K562 (cell line): ENCODE data around the gene PELI2. TPM values are rescaled to one million over a fixed set of nuclear protein-coding genes. Genes with fewer than 3 reads are reported as not detected.

Experiments
- ATAC-seq: fragments of 200-7000 bp; cut with Tn5 transposase; 3 replicates; pipeline ENCODE4 v1.9.1; 2020; ENCODE audit warnings: moderate library complexity
- BruUV-seq: library from RNA; stranded (reverse); fragments of 400-500 nt; replicated peaks from 2 replicates; lab custom pipeline; 2021; lab: Mats Ljungman, UMichigan
- CTCF ChIA-PET: fragments of 300-600 bp; formaldehyde crosslinking; extraction: SDS; loops from one replicate; lab custom pipeline; 2021; ENCODE audit warnings: low intra/inter-chr PET ratio; lab: Yijun Ruan, JAX
- POLR2A ChIA-PET: fragments of 300-600, 350-650 bp; sonication (Branson Sonifier 250); formaldehyde crosslinking; extraction: SDS; loops from one replicate; lab custom pipeline; 2021; ENCODE audit warnings: antibody characterized with exemption, inconsistent platforms; lab: Yijun Ruan, JAX
- DNase-seq, 4 experiments: peaks; one replicate each; pipeline versions ENCODE4 v3.0.0 to v3.0.0-alpha.2; 2011 to 2018; ENCODE audit warnings: low spot score in 3 of 4, mixed read lengths in 3 of 4; ENCODE audit errors: extremely low read depth in 1 of 4
- FAIRE-seq: peaks from 2 replicates; lab custom pipeline; 2011; peaks lifted over from hg19 to GRCh38; lab: Jason Lieb, UNC
- H2AFZ ChIP-seq: 2 replicates; pipeline ENCODE4 v1.6.0; 2011; ENCODE audit warnings: low read depth, low read length, control low read depth, inconsistent platforms
- H3K27ac ChIP-seq: fragments of 200-600 bp; 3 replicates; pipeline ENCODE4 v1.8.0; 2011; ENCODE audit warnings: low read depth, mild to moderate bottlenecking, control low read depth, inconsistent platforms, low read length, moderate library complexity, mixed read lengths; ENCODE audit errors: extremely low read depth
- H3K27me3 ChIP-seq, 2 experiments: fragments of 300-600 bp in 1 of 2; 2 replicates in 1 of 2; 3 replicates in 1 of 2; pipeline versions ENCODE4 v1.6.0 to v1.8.0; 2011; ENCODE audit warnings: inconsistent platforms in 2 of 2, low read length in 2 of 2, mild to moderate bottlenecking in 1 of 2, mixed read lengths in 1 of 2, moderate library complexity in 1 of 2; ENCODE audit not compliant: control insufficient read depth in 2 of 2, insufficient read depth in 2 of 2
- H3K36me3 ChIP-seq: fragments of 300-600 bp; 3 replicates; pipeline ENCODE4 v1.8.0; 2011; ENCODE audit warnings: mild to moderate bottlenecking, low read length, inconsistent platforms; ENCODE audit not compliant: control insufficient read depth, insufficient read depth
- H3K4me1 ChIP-seq, 2 experiments: fragments of 200-600 bp in 1 of 2; replicated peaks in 1 of 2; 2 replicates in 1 of 2; 3 replicates in 1 of 2; pipeline versions ENCODE4 v1.5.1 to v1.8.0; 2011; ENCODE audit warnings: inconsistent platforms in 2 of 2, low read length in 2 of 2, mild to moderate bottlenecking in 1 of 2, mixed read lengths in 1 of 2, moderate library complexity in 1 of 2; ENCODE audit not compliant: control insufficient read depth in 2 of 2, insufficient read depth in 2 of 2
- H3K4me2 ChIP-seq: 2 replicates; pipeline ENCODE4 v1.6.1; 2011; ENCODE audit warnings: low read length, control low read depth, inconsistent platforms, mixed read lengths; ENCODE audit not compliant: insufficient read depth
- H3K4me3 ChIP-seq: fragments of 200-600 bp; sonication (generic), shearing (Covaris generic); 2 replicates; pipeline ENCODE4 v1.5.1; 2016; ENCODE audit warnings: control low read depth, inconsistent platforms
- H3K79me2 ChIP-seq: fragments of 200-600 bp; 3 replicates; pipeline ENCODE4 v1.8.0; 2011; ENCODE audit warnings: low read length, inconsistent platforms; ENCODE audit not compliant: control insufficient read depth, insufficient read depth
- H3K9ac ChIP-seq, 2 experiments: 2 replicates each; pipeline versions ENCODE4 v1.6.0 to v1.6.1; 2011; ENCODE audit warnings: low read depth in 2 of 2, low read length in 2 of 2, control low read depth in 1 of 2, inconsistent platforms in 1 of 2, mild to moderate bottlenecking in 1 of 2, mixed read lengths in 1 of 2; ENCODE audit not compliant: insufficient read depth in 1 of 2
- H3K9me1 ChIP-seq: one replicate; pipeline ENCODE4 v1.6.0; 2011; ENCODE audit warnings: inconsistent platforms, mild to moderate bottlenecking, low read length, moderate library complexity; ENCODE audit not compliant: control insufficient read depth, insufficient read depth
- H3K9me3 ChIP-seq: replicated peaks from 2 replicates; pipeline ENCODE4 v1.5.1; 2011; ENCODE audit warnings: low read depth, low read length, inconsistent platforms; ENCODE audit not compliant: control insufficient read depth, insufficient read depth
- H4K20me1 ChIP-seq: replicated peaks from 2 replicates; pipeline ENCODE4 v1.6.1; 2011; ENCODE audit warnings: low read length, inconsistent platforms, mixed read lengths; ENCODE audit not compliant: control insufficient read depth, insufficient read depth
- HMG20A ChIP-seq: fragments of 450-650 bp; formaldehyde crosslinking; conservative IDR thresholded peaks from 2 replicates; pipeline ENCODE4 v1.4.0; 2020; ENCODE audit warnings: mild to moderate bottlenecking, mixed read lengths
- POU5F1 ChIP-seq: fragments of 150-350 bp; IDR thresholded peaks from 2 replicates; pipeline ENCODE4 v1.6.1; 2014; ENCODE audit warnings: borderline replicate concordance, low read length, low read depth, mild to moderate bottlenecking; ENCODE audit not compliant: partially characterized antibody
- REST ChIP-seq, 2 experiments: fragments of 450-650 bp; formaldehyde crosslinking in 1 of 2; IDR thresholded peaks; 2 replicates each; pipeline versions ENCODE4 v1.4.0 to v1.6.1; 2014 to 2020; ENCODE audit warnings: mild to moderate bottlenecking in 2 of 2, borderline replicate concordance in 1 of 2, low read depth in 1 of 2
- SAP30 ChIP-seq: fragments of 200-600 bp; sonication (generic); IDR thresholded peaks from 2 replicates; pipeline ENCODE4 v1.6.1; 2012; ENCODE audit warnings: borderline replicate concordance, low read depth, mild to moderate bottlenecking, moderate library complexity, low read length, control low read depth, inconsistent platforms; ENCODE audit not compliant: insufficient read depth, poor library complexity, severe bottlenecking
- STAG1 ChIP-seq: sonication (generic); formaldehyde crosslinking; IDR thresholded peaks from 2 replicates; pipeline ENCODE4 v1.5.0; 2020; ENCODE audit warnings: missing genetic modification reagents, borderline replicate concordance
- ZBTB2 ChIP-seq: fragments of 450-650 bp; IDR thresholded peaks from 2 replicates; pipeline ENCODE4 v1.6.1; 2016; ENCODE audit warnings: antibody characterized with exemption
- ZNF668 ChIP-seq: fragments of 250-450 bp; sonication (Bioruptor Pico); IDR thresholded peaks from 2 replicates; pipeline ENCODE4 v1.8.0; 2022; ENCODE audit warnings: mild to moderate bottlenecking, inconsistent platforms
- WGBS: fragments of 100-300 bp; shearing (Covaris generic); methylation state at CpG from one replicate; pipeline ENCODE4 v1.1.6; 2016; ENCODE audit warnings: low coverage, mixed read lengths; ENCODE audit not compliant: insufficient coverage; ENCODE audit errors: missing lambda C conversion rate; 5-methylcytosine and 5-hydroxymethylcytosine counted together
- in situ Hi-C: fragments of 300-500 bp; cut with MboI; formaldehyde crosslinking; loops from 4 replicates; pipeline ENCODE4 v1.15.0; 2018; ENCODE audit warnings: inconsistent platforms, mixed read lengths
- intact Hi-C: fragments of 100-400 bp; cut with micrococcal nuclease; formaldehyde crosslinking; loops from 2 replicates; pipeline ENCODE4 v1.14.2; 2022
- polyA plus RNA-seq, 8 experiments: library from polyadenylated mRNA; depleted of rRNA in 4 of 8; stranded (reverse) in 5 of 8; unstranded in 3 of 8; fragments of >200 nt; fragmentation: Nextera tagmentation in 2 of 8; fragmentation: Illumina TruSeq in 1 of 8; extraction: Ambion mirVana in 2 of 8; extraction: Trizol in 1 of 8; gene quantifications; 2 replicates each; pipeline versions ENCODE4 v1.2.1 to v1.2.3, GENCODE V29; 2011 to 2014; ENCODE audit warnings: inconsistent platforms in 1 of 8, missing spikeins in 1 of 8
- total RNA-seq, 7 experiments: library from RNA; depleted of rRNA in 6 of 7; stranded (reverse); fragments of >200 nt in 6 of 7; fragmentation: Illumina TruSeq in 2 of 7; extraction: Trizol in 2 of 7; gene quantifications; 2 replicates each; pipeline versions ENCODE4 v1.2.1 to v1.2.3, GENCODE V29; 2011 to 2021; ENCODE audit warnings: low replicate concordance in 1 of 7

Gene PELI2
- total and polyA plus RNA-seq, 9 of the 15 experiments (the other 6 are each of a cell fraction or from before 2014, with no cell fraction given): 0.20 to 1.5 (median 0.44) TPM

- no peak for ATAC-seq
- no peak for DNase-seq
- 32% methylated on average over 14 of the region's 17 CpGs for WGBS
- Histone ChIP-seq H3K9me3 (peaks cover 2% of the 10 kb centered on the region; the same call in 1 of the 2 replicates), H3K27ac (no peak overlapping the region), H3K4me2 (no peak overlapping the region), H3K4me1 (peaks cover 5 to 21% of the 10 kb centered on the region in 2 experiments; a peak in 4 of 5 replicates), H2AFZ (no peak overlapping the region), H3K79me2 (no peaks in the 10 kb centered on the region), H3K9me1 (no peaks in the 10 kb centered on the region), H3K27me3 (no peaks in the 10 kb centered on the region), H3K36me3 (no peaks in the 10 kb centered on the region), H3K9ac (no peak overlapping the region), H4K20me1 (no peaks in the 10 kb centered on the region), H3K4me3 (no peak overlapping the region)
- ChIA-PET CTCF (no interaction called here), POLR2A (no interaction called here)
- no TSS peak for BruUV-seq
- in situ Hi-C loops (no loop called here), intact Hi-C loops (loop anchor here (10.0 kb wide), 1 partner anchor 110 kb away; the partner anchor contains the start of gene PELI2)
- no peak for FAIRE-seq
- TF ChIP-seq SAP30 (no peak), ZBTB2 (no peak), STAG1 (no peak), REST (IDR thresholded peaks at IDR 0.05; ENCODE audit: borderline replicate concordance) (no peak), REST (CRISPR knock-in tag; IDR thresholded peaks at IDR 0.05; ENCODE audit: low read depth) (no peak), ZNF668 (CRISPR knock-in tag) (no peak), POU5F1 (no peak), HMG20A (CRISPR knock-in tag) (no peak)
Measured at GRCh38 chr14:56224691-56225681, 106.8 kb downstream of the PELI2 start.
